ENCODE measurements around the gene NIN.

DNA sequence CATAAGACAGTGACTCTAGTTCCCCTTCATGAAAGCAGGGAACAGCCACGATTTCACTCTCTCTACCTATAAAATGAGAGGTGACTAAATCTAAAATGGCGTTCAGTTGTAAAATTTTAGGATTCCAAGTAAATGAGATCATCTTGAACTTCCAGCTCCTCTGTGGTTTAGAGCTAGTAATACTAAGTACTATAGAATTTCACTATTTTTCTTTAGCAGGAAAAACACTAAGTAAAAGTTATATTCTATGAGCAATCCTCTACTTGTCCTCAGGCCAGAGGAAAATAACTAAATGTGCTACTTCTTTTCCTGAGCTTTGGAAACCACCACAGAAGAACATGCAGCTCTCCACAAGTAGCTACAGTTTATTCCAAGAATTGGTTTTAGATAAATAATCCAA lies 55.6 kb downstream of the NIN start:
- TF ChIP-seq, protein P1, sequence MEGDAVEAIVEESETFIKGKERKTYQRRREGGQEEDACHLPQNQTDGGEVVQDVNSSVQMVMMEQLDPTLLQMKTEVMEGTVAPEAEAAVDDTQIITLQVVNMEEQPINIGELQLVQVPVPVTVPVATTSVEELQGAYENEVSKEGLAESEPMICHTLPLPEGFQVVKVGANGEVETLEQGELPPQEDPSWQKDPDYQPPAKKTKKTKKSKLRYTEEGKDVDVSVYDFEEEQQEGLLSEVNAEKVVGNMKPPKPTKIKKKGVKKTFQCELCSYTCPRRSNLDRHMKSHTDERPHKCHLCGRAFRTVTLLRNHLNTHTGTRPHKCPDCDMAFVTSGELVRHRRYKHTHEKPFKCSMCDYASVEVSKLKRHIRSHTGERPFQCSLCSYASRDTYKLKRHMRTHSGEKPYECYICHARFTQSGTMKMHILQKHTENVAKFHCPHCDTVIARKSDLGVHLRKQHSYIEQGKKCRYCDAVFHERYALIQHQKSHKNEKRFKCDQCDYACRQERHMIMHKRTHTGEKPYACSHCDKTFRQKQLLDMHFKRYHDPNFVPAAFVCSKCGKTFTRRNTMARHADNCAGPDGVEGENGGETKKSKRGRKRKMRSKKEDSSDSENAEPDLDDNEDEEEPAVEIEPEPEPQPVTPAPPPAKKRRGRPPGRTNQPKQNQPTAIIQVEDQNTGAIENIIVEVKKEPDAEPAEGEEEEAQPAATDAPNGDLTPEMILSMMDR (conservative IDR thresholded peaks at IDR 0.05 in 1 of 2, IDR thresholded peaks at IDR 0.05 in 1 of 2; ENCODE audit: extremely low read depth in 1 of 2, insufficient read depth in 1 of 2, low read depth in 1 of 2, low read length in 2 of 2): no peak
- no peak for TF ChIP-seq EZH2 (IDR thresholded peaks at IDR 0.05; ENCODE audit: borderline replicate concordance, low read length)

Data from mammary epithelial cell (primary cell).